Left lung (tissue), 10 donors: ENCODE measurements around the gene AGAP1. TPM values are rescaled to one million over a fixed set of nuclear protein-coding genes. Genes with fewer than 3 reads are reported as not detected.

Source experiments
- ATAC-seq: fragments of 200-7000 bp; cut with Tn5 transposase; one replicate; pipeline ENCODE4 v1.9.1; 2020; ENCODE audit warnings: moderate library complexity
- DNase-seq, 4 donors: peaks; one replicate each; pipeline ENCODE4 v3.0.0-alpha.2; 2013 to 2020
- H3K27ac ChIP-seq, 2 donors: fragments of 200-600 bp; sonication (generic) in 1 of 2; one replicate each; pipeline versions ENCODE4 v1.5.0 to v1.8.0; 2020 to 2021
- H3K27me3 ChIP-seq, 2 donors: fragments of 200-600 bp; sonication (generic) in 1 of 2; one replicate each; pipeline versions ENCODE4 v1.5.0 to v1.8.0; 2020 to 2021
- H3K36me3 ChIP-seq, 2 donors: fragments of 200-600 bp; sonication (generic) in 1 of 2; one replicate each; pipeline versions ENCODE4 v1.5.0 to v1.8.0; 2020 to 2021
- H3K4me1 ChIP-seq, 2 donors: fragments of 200-600 bp; one replicate each; pipeline ENCODE4 v1.8.0; 2021
- H3K4me3 ChIP-seq, 2 donors: fragments of 200-600 bp; sonication (generic) in 1 of 2; one replicate each; pipeline versions ENCODE4 v1.5.0 to v1.8.0; 2020 to 2021; ENCODE audit warnings: mild to moderate bottlenecking in 1 of 2
- H3K9me3 ChIP-seq, 2 donors: fragments of 200-600 bp; sonication (generic) in 1 of 2; one replicate each; pipeline versions ENCODE4 v1.5.0 to v1.8.0; 2020 to 2021
- intact Hi-C, 2 donors: fragments of 100-400 bp; cut with DNase I; formaldehyde crosslinking; loops; one replicate each; pipeline versions ENCODE4 v1.11.2 to v1.14.2; 2022
- polyA plus RNA-seq, 6 donors: library from polyadenylated mRNA; unstranded; fragments of 120-200 nt; gene quantifications; one replicate each; pipeline ENCODE4 v1.2.1, GENCODE V29; 2013; ENCODE audit not compliant: insufficient read length in 6 of 6
- total RNA-seq, 2 donors: library from RNA; stranded (reverse); fragmentation: NEBNext Ultra II Directional; extraction: Animal tissue kit (Norgen Biotek cat#: 25700); gene quantifications; one replicate each; pipeline ENCODE4 v1.2.1, GENCODE V29; 2021
- TF ChIP-seq, protein P1 (sequence below), 2 donors: fragments of 200-600 bp; sonication (generic) in 1 of 2; IDR thresholded peaks; one replicate each; pipeline versions ENCODE4 v1.5.0 to v1.8.0; 2021; ENCODE audit warnings: antibody characterized with exemption in 2 of 2
- donor health status: DM: no; HTN: yes; CAD: no.
- donor health status: DM: no; HTN: no; CAD: no.

The AGAP1 gene
- total and polyA plus RNA-seq, 8 donors: 13.1 to 25.4 (median 22.4) TPM

DNA sequence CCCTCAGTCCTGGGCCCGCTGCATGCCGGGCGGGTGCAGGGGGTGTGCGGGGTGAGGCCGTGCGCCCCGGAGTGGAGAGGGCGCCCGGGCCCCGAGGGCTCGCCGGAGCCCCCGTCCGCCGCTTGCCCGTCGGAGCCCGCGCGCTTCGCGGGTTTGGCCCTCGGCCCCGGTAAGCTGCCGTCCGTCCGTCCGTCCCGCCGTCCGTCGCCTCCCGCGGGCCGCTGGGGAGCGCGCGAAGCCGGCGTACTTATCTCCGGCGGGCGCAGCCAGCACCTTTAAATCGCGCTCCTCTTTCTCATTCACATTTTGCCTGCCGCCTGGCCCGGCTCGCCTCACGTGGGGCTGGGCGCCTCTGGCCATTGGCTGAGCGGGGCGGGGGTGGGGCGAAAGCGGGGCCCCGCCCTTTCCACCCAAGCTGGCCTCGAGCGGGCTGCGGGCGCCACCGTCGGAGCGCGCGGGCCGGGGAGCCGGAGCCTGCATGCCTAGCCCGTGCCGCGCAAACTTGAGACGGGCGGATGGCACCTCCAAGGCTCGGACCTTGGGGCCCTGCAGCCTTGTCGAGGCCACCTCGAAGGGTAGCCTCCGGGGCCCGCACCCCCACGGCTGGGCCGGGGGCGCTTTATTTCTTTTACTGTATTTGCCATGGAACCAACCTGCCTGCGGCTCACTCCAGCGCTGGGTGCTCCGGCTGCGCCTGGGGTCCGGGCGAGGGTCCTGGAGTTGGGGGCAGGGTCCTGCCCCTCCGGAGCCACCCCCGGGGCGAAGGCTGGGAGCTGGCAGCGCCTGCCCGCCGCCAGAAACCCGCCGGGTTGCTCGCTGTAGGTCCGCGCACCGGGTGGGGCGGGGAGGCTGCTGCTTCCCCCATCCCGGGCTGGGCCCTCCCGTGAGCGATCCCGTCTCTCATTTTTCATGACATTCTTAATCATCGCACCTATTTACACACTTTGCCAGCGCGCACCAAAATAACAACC lies 674.6 kb downstream of the AGAP1 start, which contains the start of gene GBX2:
Gene GBX2, minus strand, starts transcription at position 277 of the 971 bp plus-strand sequence. CDS start 415 bp downstream, outside the sequence.
- peaks cover 16 to 41% of the 10 kb centered on the region in 2 donors for H3K4me1 ChIP-seq
- TF ChIP-seq, protein P1, sequence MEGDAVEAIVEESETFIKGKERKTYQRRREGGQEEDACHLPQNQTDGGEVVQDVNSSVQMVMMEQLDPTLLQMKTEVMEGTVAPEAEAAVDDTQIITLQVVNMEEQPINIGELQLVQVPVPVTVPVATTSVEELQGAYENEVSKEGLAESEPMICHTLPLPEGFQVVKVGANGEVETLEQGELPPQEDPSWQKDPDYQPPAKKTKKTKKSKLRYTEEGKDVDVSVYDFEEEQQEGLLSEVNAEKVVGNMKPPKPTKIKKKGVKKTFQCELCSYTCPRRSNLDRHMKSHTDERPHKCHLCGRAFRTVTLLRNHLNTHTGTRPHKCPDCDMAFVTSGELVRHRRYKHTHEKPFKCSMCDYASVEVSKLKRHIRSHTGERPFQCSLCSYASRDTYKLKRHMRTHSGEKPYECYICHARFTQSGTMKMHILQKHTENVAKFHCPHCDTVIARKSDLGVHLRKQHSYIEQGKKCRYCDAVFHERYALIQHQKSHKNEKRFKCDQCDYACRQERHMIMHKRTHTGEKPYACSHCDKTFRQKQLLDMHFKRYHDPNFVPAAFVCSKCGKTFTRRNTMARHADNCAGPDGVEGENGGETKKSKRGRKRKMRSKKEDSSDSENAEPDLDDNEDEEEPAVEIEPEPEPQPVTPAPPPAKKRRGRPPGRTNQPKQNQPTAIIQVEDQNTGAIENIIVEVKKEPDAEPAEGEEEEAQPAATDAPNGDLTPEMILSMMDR (IDR thresholded peaks at IDR 0.05): no peak
- H3K9me3 ChIP-seq: no peaks in the 10 kb centered on the region
- no peak within 1 kb of the TSS for H3K27ac ChIP-seq
- H3K27me3 ChIP-seq: peaks cover 100% of the 10 kb centered on the region in 2 donors
- intact Hi-C loops: no loop called here
- H3K36me3 ChIP-seq: no peaks in the 10 kb centered on the region
- ATAC-seq: peak; percentile 39
- no peak for DNase-seq
- H3K4me3 ChIP-seq: peak within 1 kb of the TSS in 1 of 2 donors; percentile 19

DNA sequence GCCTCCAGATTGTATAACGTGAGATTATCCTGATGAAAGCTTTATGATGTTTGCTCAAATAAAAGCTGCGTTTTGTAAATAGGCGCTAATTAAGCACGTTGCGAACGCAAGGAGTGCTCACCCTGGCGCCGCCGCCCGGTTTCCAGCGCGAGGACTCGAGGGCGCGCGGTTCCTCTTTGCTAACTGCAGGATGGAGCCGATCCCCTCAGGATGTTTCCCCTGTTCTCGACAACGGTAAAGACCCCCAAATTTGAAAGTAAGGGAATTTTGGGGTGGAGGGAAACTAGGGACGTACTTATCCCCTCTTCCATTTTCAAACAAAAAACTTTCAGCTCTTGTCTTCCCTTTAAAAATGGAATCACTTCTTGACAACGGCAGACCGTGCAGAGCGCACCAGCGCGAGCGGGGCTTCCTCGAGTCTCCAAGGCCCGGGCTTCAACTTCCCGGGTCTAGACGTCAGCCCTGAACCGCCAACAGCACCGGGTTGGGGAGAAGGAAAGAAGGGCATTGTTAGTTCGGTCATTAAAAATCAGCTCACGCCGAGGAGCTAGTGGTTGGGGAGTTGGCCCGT lies 675.4 kb downstream of the AGAP1 start:
- ATAC-seq: no peak
- Histone ChIP-seq H3K4me1 (peaks cover 13 to 32% of the 10 kb centered on the region in 2 donors), H3K36me3 (no peaks in the 10 kb centered on the region), H3K27ac (no peak overlapping the region), H3K9me3 (no peaks in the 10 kb centered on the region), H3K27me3 (peaks cover 100% of the 10 kb centered on the region in 2 donors), H3K4me3 (no peak overlapping the region)
- intact Hi-C loops: no loop called here
- TF ChIP-seq, protein P1 (IDR thresholded peaks at IDR 0.05): no peak
- no peak for DNase-seq

DNA sequence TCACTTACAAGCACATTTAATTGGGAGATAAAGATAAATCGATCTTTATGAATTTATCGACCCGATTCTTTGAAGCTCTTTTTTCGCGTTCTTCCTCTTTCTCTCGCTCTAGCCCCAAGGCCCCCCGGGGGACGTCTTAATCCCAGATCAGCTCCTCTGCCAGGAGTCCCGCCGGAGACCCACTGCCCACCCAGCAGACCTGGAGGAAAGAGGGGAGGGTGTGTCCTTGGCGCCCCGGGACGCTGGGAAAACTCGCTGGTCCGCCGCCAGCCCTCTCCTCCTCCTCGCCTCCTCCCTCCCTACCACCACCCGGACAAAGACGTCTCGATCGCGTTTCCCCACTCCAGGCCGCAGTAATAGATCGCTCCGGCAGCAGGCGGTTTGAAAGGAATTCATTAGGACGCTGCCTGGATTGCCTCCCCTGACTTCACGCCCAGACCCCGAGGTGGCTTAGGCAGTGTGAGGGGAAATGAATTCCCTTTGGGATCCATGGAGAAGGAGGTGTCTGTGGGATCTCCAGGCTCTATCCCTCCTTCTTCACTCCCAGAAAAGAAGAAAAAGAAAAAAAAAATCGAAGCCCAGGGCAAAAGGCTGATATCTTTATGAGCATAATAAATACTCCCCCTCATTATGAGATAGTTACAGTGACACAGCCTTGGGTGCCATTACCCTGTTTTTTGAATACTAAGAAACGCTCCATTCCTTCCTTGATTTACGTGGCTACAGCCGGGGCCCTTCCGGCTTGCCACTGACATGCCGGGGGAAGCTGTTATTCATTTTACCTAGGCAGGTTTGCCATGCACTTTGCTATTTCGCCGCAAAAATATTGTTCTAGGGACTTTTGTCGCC lies 676.1 kb downstream of the AGAP1 start:
- intact Hi-C loops: no loop called here
- DNase-seq (no peak), ATAC-seq (no peak)
- no peak overlapping the region for H3K27ac ChIP-seq
- TF ChIP-seq, protein P1 (IDR thresholded peaks at IDR 0.05): no peak
- peaks cover 100% of the 10 kb centered on the region in 2 donors for H3K27me3 ChIP-seq
- peaks cover 7 to 25% of the 10 kb centered on the region in 2 donors for H3K4me1 ChIP-seq
- H3K4me3 ChIP-seq: no peak overlapping the region
- H3K36me3 ChIP-seq: no peaks in the 10 kb centered on the region
- no peaks in the 10 kb centered on the region for H3K9me3 ChIP-seq

DNA sequence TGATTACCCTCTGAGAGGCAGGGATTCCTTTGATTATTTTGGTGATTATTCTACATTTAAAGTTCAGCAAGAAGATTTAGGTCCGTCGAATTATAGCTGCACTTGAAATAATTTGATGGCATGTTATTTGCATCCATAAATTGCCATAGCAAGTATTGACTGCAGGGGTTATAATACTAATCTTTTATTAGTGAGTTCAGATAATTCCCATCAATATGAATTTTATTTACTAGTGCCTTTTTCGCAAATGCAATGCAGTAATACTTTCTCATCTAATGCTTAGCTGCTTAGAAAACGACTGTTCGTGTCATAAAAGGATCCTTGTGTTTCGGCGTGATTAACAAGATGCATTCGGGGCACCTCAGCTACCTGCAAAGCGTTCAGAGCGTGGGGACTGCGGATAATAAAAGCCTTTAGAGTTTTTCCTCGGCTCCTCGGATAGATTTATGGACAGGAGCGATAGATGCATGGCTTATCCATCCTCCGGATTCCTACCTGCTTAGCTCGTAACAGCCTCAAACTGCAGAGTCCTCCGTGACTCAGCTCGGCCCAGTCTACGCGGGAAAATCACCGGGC lies 676.8 kb downstream of the AGAP1 start:
- Histone ChIP-seq H3K4me1 (peaks cover 7 to 25% of the 10 kb centered on the region in 2 donors), H3K9me3 (no peaks in the 10 kb centered on the region), H3K36me3 (no peaks in the 10 kb centered on the region), H3K27me3 (peaks cover 98 to 99% of the 10 kb centered on the region in 2 donors), H3K4me3 (no peak overlapping the region), H3K27ac (no peak overlapping the region)
- TF ChIP-seq, protein P1 (IDR thresholded peaks at IDR 0.05): no peak
- intact Hi-C loops: no loop called here
- no peak for DNase-seq
- no peak for ATAC-seq
